GM12878 (cell line): ENCODE results near the gene CCND2. TPM values are rescaled to one million over a fixed set of nuclear protein-coding genes. Genes with fewer than 3 reads are reported as not detected.

Experiments
- ATAC-seq: fragments of 200-7000 bp; cut with Tn5 transposase; 3 replicates; pipeline ENCODE4 v1.9.1; 2020; ENCODE audit warnings: mild to moderate bottlenecking, moderate library complexity
- BruUV-seq: library from RNA; stranded (reverse); fragments of 400-500 nt; replicated peaks from 2 replicates; lab custom pipeline; 2021; lab: Mats Ljungman, UMichigan
- CTCF ChIA-PET: fragments of 300-600 bp; sonication (Branson Sonifier 250); formaldehyde crosslinking; extraction: SDS; loops from one replicate; lab custom pipeline; 2021; ENCODE audit warnings: inconsistent platforms; lab: Yijun Ruan, JAX
- POLR2A ChIA-PET: fragments of 350-600 bp; formaldehyde crosslinking; extraction: SDS; loops from one replicate; lab custom pipeline; 2021; ENCODE audit warnings: inconsistent platforms; lab: Charles Lee
- RAD21 ChIA-PET: fragments of 300-600 bp; sonication (Branson Sonifier 250); formaldehyde crosslinking; loops from one replicate; lab custom pipeline; 2023; ENCODE audit warnings: antibody characterized with exemption; ENCODE audit not compliant: unreplicated experiment; lab: Charles Lee
- SMC1A ChIA-PET: fragments of 300-600 bp; sonication (Branson Sonifier 250); formaldehyde crosslinking; loops from one replicate; lab custom pipeline; 2023; ENCODE audit not compliant: unreplicated experiment, uncharacterized antibody; lab: Charles Lee
- DNase-seq: peaks from one replicate; pipeline ENCODE4 v3.0.0-alpha.2; 2011; ENCODE audit warnings: low read depth, low spot score
- FAIRE-seq: peaks from 3 replicates; lab custom pipeline; 2011; peaks lifted over from hg19 to GRCh38; lab: Jason Lieb, UNC
- H2AFZ ChIP-seq: 2 replicates; pipeline ENCODE4 v1.6.0; 2011; ENCODE audit warnings: low read depth, low read length, control low read depth; ENCODE audit not compliant: control insufficient read depth
- H3K27ac ChIP-seq: 2 replicates; pipeline ENCODE4 v1.5.1; 2011; ENCODE audit warnings: control low read depth; ENCODE audit not compliant: control insufficient read depth, insufficient read depth
- H3K27me3 ChIP-seq, 2 experiments: replicated peaks in 1 of 2; 2 replicates each; pipeline versions ENCODE4 v1.6.0 to v1.6.1; 2011; ENCODE audit warnings: low read length in 1 of 2; ENCODE audit not compliant: control insufficient read depth in 2 of 2, insufficient read depth in 2 of 2
- H3K36me3 ChIP-seq, 2 experiments: 2 replicates each; pipeline ENCODE4 v1.5.1; 2011; ENCODE audit warnings: low read length in 1 of 2; ENCODE audit not compliant: control insufficient read depth in 2 of 2, insufficient read depth in 2 of 2
- H3K4me1 ChIP-seq: 2 replicates; pipeline ENCODE4 v1.6.1; 2011; ENCODE audit warnings: mild to moderate bottlenecking, low read length, moderate library complexity, mixed read lengths; ENCODE audit not compliant: control insufficient read depth, insufficient read depth
- H3K4me2 ChIP-seq: 2 replicates; pipeline ENCODE4 v1.6.0; 2011; ENCODE audit warnings: control low read depth; ENCODE audit not compliant: control insufficient read depth, insufficient read depth
- H3K4me3 ChIP-seq: fragments of 200-600 bp; sonication (generic); 2 replicates; pipeline ENCODE4 v1.5.1; 2016
- H3K79me2 ChIP-seq: 2 replicates; pipeline ENCODE4 v1.6.0; 2011; ENCODE audit warnings: low read length; ENCODE audit not compliant: control insufficient read depth, insufficient read depth
- H3K9ac ChIP-seq: 2 replicates; pipeline ENCODE4 v1.8.0; 2011; ENCODE audit warnings: low read length, control low read depth, mixed read lengths; ENCODE audit not compliant: control insufficient read depth, insufficient read depth
- H3K9me3 ChIP-seq: replicated peaks from 3 replicates; pipeline ENCODE4 v1.5.1; 2011; ENCODE audit warnings: mild to moderate bottlenecking, low read length; ENCODE audit not compliant: control insufficient read depth, insufficient read depth
- H4K20me1 ChIP-seq: 2 replicates; pipeline ENCODE4 v1.6.0; 2011; ENCODE audit not compliant: control insufficient read depth, insufficient read depth
- MTA3 ChIP-seq: IDR thresholded peaks from 2 replicates; pipeline ENCODE4 v1.6.1; 2012; ENCODE audit warnings: low read length, inconsistent platforms, borderline replicate concordance
- POLR2AphosphoS2 ChIP-seq: IDR thresholded peaks from 2 replicates; pipeline ENCODE4 v1.6.1; 2011; ENCODE audit warnings: low read depth, mild to moderate bottlenecking, low read length, improper control_type of control experiment, moderate library complexity
- POLR2AphosphoS5 ChIP-seq: IDR thresholded peaks from 2 replicates; pipeline ENCODE4 v1.6.1; 2011; ENCODE audit warnings: mild to moderate bottlenecking, low read length, inconsistent platforms
- WGBS: methylation state at CpG from one replicate; pipeline ENCODE4 v1.1.6; 2016; ENCODE audit warnings: low lambda C conversion rate; ENCODE audit not compliant: insufficient replicate concordance, insufficient coverage; ENCODE audit errors: missing lambda C conversion rate; 5-methylcytosine and 5-hydroxymethylcytosine counted together
- in situ Hi-C: fragments of 300-500 bp; cut with MboI; formaldehyde crosslinking; loops from 9 replicates; pipeline ENCODE4 v1.14.3; 2018; ENCODE audit warnings: mixed read lengths
- intact Hi-C: fragments of 100-400 bp; cut with micrococcal nuclease; formaldehyde crosslinking; loops from one replicate; pipeline ENCODE4 v1.14.2; 2022; ENCODE audit not compliant: unreplicated experiment
- polyA plus RNA-seq, 11 experiments: library from polyadenylated mRNA; depleted of rRNA in 4 of 11; unstranded in 6 of 11; stranded (reverse) in 5 of 11; fragments of >200 nt; fragmentation: Nextera tagmentation in 4 of 11; fragmentation: Illumina TruSeq in 1 of 11; extraction: Ambion mirVana in 4 of 11; extraction: Trizol in 1 of 11; gene quantifications; 1 replicate in 1 of 11; 2 replicates in 10 of 11; pipeline versions ENCODE4 v1.2.1 to v1.2.3, GENCODE V29; 2011 to 2016; ENCODE audit warnings: inconsistent platforms in 2 of 11, missing spikeins in 2 of 11, low read depth in 1 of 11
- total RNA-seq, 4 experiments: library from RNA; depleted of rRNA in 3 of 4; stranded (reverse); fragments of >200 nt in 3 of 4; fragmentation: Illumina TruSeq in 1 of 4; extraction: Trizol in 1 of 4; gene quantifications; 2 replicates each; pipeline versions ENCODE4 v1.2.1 to v1.2.3, GENCODE V29; 2013 to 2021
- TF ChIP-seq, protein P1 (sequence below): fragments of 450-650 bp; IDR thresholded peaks from 2 replicates; pipeline ENCODE4 v1.6.1; 2017; ENCODE audit warnings: mild to moderate bottlenecking, moderate library complexity

Gene CCND2
- total and polyA plus RNA-seq, 10 of the 15 experiments (the other 5 are each of a cell fraction or from before 2014, with no cell fraction given) = 30.1 to 263 (median 152) TPM

DNA sequence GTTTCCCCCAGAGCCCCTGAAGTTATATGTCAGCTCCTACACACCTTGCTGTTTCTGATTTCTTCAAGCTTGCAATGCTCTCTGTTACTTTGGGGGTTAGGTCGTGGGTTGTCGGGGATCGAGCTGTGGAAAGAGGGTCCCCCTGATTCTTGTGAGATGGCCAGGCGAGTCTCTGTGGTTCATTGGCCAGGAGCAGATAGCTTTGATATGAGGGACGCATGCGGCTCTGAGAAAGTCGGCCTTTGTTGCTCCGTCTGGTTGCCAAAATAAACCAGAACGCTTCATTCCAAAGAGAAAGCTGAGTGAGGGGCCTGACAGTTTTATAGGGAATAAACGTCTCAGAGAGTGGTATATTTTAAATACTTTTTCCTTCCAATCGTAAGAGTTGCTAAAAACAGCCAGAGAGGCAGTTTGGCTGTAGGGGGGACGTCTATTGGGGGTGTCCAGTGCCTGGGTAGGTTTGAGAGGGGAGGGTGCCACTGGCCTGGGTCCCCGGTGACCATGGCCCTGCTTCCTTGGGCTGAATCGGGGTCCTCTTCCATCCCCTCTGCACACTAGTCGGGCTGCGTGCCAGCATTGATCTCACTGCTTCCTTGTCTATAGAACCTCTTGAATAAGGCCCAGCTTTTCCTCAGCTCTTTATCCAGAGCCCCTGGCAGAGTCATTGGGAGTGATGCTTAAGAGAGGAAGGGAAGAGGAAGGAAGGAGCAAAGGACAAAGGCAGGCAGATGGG, 18.9 kb downstream of the CCND2 start:
- ChIA-PET RAD21 (interaction anchor here (0.6 kb wide), 1 partner anchor 191 kb away, joined by 3 read pairs; no protein-coding TSS in a partner anchor), CTCF (no interaction called here), SMC1A (no interaction called here), POLR2A (interaction anchor here (1.0 to 2.2 kb wide), 3 partner anchors 14 to 34 kb away, joined by 3 to 6 read pairs (median 3); no protein-coding TSS in a partner anchor)
- H3K4me1 ChIP-seq = peaks cover 3% of the 10 kb centered on the region; the same call in 1 of the 2 replicates
- in situ Hi-C loops (no loop called here), intact Hi-C loops (no loop called here)
- no peak overlapping the region for H3K4me3 ChIP-seq
- H3K9me3 ChIP-seq = no peaks in the 10 kb centered on the region
- H4K20me1 ChIP-seq = peaks cover 3% of the 10 kb centered on the region; the same call in 1 of the 2 replicates
- H3K27me3 ChIP-seq = no peaks in the 10 kb centered on the region
- 85% methylated on average over 16 of the region's 16 CpGs for WGBS
- DNase-seq = no peak
- H3K27ac ChIP-seq = no peak overlapping the region
- H3K36me3 ChIP-seq = peaks cover 46 to 47% of the 10 kb centered on the region in 2 experiments
- H3K9ac ChIP-seq = no peak overlapping the region
- BruUV-seq = no TSS peak
- no peak for ATAC-seq
- TF ChIP-seq MTA3 = no peak
- peak; percentile 53; the same call in 1 of the 2 replicates for TF ChIP-seq POLR2AphosphoS5
- H3K79me2 ChIP-seq = peaks cover 40% of the 10 kb centered on the region
- no peak overlapping the region for H2AFZ ChIP-seq
- FAIRE-seq = no peak
- no peak overlapping the region for H3K4me2 ChIP-seq

DNA sequence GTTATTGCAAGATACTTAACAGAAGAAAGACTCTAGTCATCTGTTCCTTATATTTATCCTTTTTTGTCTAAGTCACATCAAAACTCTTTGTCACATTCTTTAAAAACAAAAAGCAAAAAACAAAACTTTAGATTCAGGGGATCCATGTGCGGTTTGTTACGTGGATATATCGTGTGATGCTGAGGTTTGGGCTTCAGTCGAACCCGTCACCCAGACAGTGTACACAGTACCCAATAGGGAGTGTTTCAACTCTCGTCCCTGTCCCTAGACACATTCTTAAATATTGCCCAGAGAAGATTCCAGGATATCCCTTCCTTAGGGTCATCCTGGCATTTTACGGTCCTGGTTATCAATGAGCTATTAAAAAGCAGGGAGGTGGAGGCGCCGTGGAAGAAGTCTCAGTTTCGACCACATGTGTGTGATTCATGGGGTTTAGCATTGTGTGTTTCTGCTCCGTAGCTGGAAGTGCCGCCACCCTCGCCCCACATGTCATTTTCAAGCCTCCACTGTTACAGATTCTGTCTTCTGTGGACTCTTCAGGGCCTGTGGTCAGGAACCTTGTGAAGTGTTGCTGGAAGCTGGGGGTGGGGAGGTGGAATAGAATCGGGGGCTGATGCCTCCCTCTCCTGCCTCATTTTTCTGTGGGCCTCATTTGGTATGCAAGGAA, 19.9 kb downstream of the CCND2 start:
- FAIRE-seq = no peak
- no TSS peak for BruUV-seq
- DNase-seq = no peak
- no peak for ATAC-seq
- TF ChIP-seq, protein P1, sequence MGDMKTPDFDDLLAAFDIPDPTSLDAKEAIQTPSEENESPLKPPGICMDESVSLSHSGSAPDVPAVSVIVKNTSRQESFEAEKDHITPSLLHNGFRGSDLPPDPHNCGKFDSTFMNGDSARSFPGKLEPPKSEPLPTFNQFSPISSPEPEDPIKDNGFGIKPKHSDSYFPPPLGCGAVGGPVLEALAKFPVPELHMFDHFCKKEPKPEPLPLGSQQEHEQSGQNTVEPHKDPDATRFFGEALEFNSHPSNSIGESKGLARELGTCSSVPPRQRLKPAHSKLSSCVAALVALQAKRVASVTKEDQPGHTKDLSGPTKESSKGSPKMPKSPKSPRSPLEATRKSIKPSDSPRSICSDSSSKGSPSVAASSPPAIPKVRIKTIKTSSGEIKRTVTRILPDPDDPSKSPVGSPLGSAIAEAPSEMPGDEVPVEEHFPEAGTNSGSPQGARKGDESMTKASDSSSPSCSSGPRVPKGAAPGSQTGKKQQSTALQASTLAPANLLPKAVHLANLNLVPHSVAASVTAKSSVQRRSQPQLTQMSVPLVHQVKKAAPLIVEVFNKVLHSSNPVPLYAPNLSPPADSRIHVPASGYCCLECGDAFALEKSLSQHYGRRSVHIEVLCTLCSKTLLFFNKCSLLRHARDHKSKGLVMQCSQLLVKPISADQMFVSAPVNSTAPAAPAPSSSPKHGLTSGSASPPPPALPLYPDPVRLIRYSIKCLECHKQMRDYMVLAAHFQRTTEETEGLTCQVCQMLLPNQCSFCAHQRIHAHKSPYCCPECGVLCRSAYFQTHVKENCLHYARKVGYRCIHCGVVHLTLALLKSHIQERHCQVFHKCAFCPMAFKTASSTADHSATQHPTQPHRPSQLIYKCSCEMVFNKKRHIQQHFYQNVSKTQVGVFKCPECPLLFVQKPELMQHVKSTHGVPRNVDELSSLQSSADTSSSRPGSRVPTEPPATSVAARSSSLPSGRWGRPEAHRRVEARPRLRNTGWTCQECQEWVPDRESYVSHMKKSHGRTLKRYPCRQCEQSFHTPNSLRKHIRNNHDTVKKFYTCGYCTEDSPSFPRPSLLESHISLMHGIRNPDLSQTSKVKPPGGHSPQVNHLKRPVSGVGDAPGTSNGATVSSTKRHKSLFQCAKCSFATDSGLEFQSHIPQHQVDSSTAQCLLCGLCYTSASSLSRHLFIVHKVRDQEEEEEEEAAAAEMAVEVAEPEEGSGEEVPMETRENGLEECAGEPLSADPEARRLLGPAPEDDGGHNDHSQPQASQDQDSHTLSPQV = no peak
- TF ChIP-seq POLR2AphosphoS2 = 0 out of 2 replicates have a peak, but pooled peaks have one; percentile 17
- no peak overlapping the region for H2AFZ ChIP-seq
- no peaks in the 10 kb centered on the region for H3K4me1 ChIP-seq
- no peak overlapping the region for H3K9ac ChIP-seq
- peaks cover 39 to 43% of the 10 kb centered on the region in 2 experiments for H3K36me3 ChIP-seq
- intact Hi-C loops = no loop called here
- H3K27ac ChIP-seq = no peak overlapping the region
- H3K9me3 ChIP-seq = no peaks in the 10 kb centered on the region
- H3K27me3 ChIP-seq = no peaks in the 10 kb centered on the region
- peaks cover 32% of the 10 kb centered on the region for H3K79me2 ChIP-seq
- in situ Hi-C loops = no loop called here
- H3K4me2 ChIP-seq = no peak overlapping the region
- CTCF ChIA-PET = interaction anchor here (0.6 kb wide), 1 partner anchor 30 kb away, joined by 3 read pairs; no protein-coding TSS in a partner anchor
- RAD21 ChIA-PET = interaction anchor here (0.8 kb wide), 1 partner anchor 12 kb away, joined by 4 read pairs; no protein-coding TSS in a partner anchor
- SMC1A ChIA-PET = interaction anchor here (1.2 kb wide), 1 partner anchor 329 kb away, joined by 3 read pairs; no protein-coding TSS in a partner anchor
- H3K4me3 ChIP-seq = no peak overlapping the region
- peaks cover 6% of the 10 kb centered on the region for H4K20me1 ChIP-seq
- 97% methylated on average over 14 of the region's 14 CpGs for WGBS
- POLR2A ChIA-PET = interaction anchor here (0.6 to 1.3 kb wide), 5 partner anchors 22 to 143 kb away, joined by 3 to 5 read pairs (median 4); no protein-coding TSS in a partner anchor
